ENCODE results near the gene CDK5RAP1. TPM values are rescaled to one million over a fixed set of nuclear protein-coding genes. Genes with fewer than 3 reads are reported as not detected.

CDK5RAP1 gene
- total and polyA plus RNA-seq, 4 donors, result 11.3 to 22.1 (median 14.8) TPM

- Histone ChIP-seq H3K4me3 (ENCODE audit: low read depth in 1 of 3, low read length in 3 of 3) (no peak overlapping the region), H3K36me3 (ENCODE audit: control insufficient read depth in 4 of 4, insufficient read depth in 3 of 4, low read depth in 1 of 4, low read length in 3 of 4) (peaks cover 2 to 28% (median 16%) of the 10 kb centered on the region in 4 donors), H3K27me3 (ENCODE audit: control insufficient read depth in 4 of 4, insufficient read depth in 4 of 4, low read length in 3 of 4) (no peaks in the 10 kb centered on the region), H3K27ac (ENCODE audit: low read depth in 1 of 2, low read length in 2 of 2) (no peak overlapping the region), H3K4me1 (ENCODE audit: control insufficient read depth in 4 of 4, insufficient read depth in 4 of 4, low read length in 3 of 4) (no peaks in the 10 kb centered on the region), H3K9me3 (ENCODE audit: control insufficient read depth in 4 of 4, low read length in 3 of 4) (no peaks in the 10 kb centered on the region), H3K9ac (ENCODE audit: low read depth in 1 of 2, low read length in 2 of 2) (no peak overlapping the region)
- no peak for TF ChIP-seq CTCF (IDR thresholded peaks at IDR 0.05; ENCODE audit: low read depth, low read length, missing input control)
- no peak for TF ChIP-seq SP1 (IDR thresholded peaks at IDR 0.05)
- no peak for TF ChIP-seq EGR1 (IDR thresholded peaks at IDR 0.05; ENCODE audit: low read depth in 2 of 2)
- TF ChIP-seq ZBTB33 (IDR thresholded peaks at IDR 0.05), result no peak
- TF ChIP-seq HNF4G (IDR thresholded peaks at IDR 0.05), result no peak
- TF ChIP-seq FOXA2 (IDR thresholded peaks at IDR 0.05), result no peak
- no peak for TF ChIP-seq MAX (IDR thresholded peaks at IDR 0.05)
- no peak for TF ChIP-seq TAF1 (conservative IDR thresholded peaks at IDR 0.05)
- no peak for TF ChIP-seq REST (IDR thresholded peaks at IDR 0.05)
- TF ChIP-seq RAD21 (IDR thresholded peaks at IDR 0.05), result no peak
- TF ChIP-seq FOXA1 (IDR thresholded peaks at IDR 0.05), result no peak
- no peak for TF ChIP-seq GABPA (IDR thresholded peaks at IDR 0.05 in 1 of 2, conservative IDR thresholded peaks at IDR 0.05 in 1 of 2)
- no peak for TF ChIP-seq RXRA (IDR thresholded peaks at IDR 0.05)
- TF ChIP-seq, protein P1, sequence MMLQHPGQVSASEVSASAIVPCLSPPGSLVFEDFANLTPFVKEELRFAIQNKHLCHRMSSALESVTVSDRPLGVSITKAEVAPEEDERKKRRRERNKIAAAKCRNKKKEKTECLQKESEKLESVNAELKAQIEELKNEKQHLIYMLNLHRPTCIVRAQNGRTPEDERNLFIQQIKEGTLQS (IDR thresholded peaks at IDR 0.05), result no peak
- no peak for TF ChIP-seq HNF4A (conservative IDR thresholded peaks at IDR 0.05)
- TF ChIP-seq JUND (IDR thresholded peaks at IDR 0.05), result no peak
- no peak for TF ChIP-seq NR2F2 (IDR thresholded peaks at IDR 0.05)
- TF ChIP-seq YY1 (IDR thresholded peaks at IDR 0.05), result no peak
- DNase-seq (ENCODE audit: low spot score), result no peak
- WGBS, result 90% methylated on average over 4 of the region's 4 CpGs
Measured at GRCh38 chr20:33372993-33373441, 28.3 kb downstream of the CDK5RAP1 start.

Data from liver (tissue), 9 donors.